GM18951 (cell line): ENCODE results near the gene ZNF483.
"Not testable (repeated sequence)": the region's sequence is repeated elsewhere in the genome, so short reads cannot be mapped to it uniquely, and the experiment has no call there.

Experiments used
- POLR2A ChIP-seq: IDR thresholded peaks from 4 replicates; pipeline ENCODE4 v1.6.1; 2011; ENCODE audit warnings: mild to moderate bottlenecking; ENCODE audit not compliant: insufficient read length, insufficient read depth; ENCODE audit errors: extremely low read depth
- in situ Hi-C: fragments of 300-500 bp; cut with MboI; formaldehyde crosslinking; loops from one replicate; pipeline ENCODE4 v1.12.0; 2022; ENCODE audit warnings: low sequenced_read_pairs, mixed read lengths, inconsistent platforms; ENCODE audit not compliant: unreplicated experiment

Gene ZNF483

DNA sequence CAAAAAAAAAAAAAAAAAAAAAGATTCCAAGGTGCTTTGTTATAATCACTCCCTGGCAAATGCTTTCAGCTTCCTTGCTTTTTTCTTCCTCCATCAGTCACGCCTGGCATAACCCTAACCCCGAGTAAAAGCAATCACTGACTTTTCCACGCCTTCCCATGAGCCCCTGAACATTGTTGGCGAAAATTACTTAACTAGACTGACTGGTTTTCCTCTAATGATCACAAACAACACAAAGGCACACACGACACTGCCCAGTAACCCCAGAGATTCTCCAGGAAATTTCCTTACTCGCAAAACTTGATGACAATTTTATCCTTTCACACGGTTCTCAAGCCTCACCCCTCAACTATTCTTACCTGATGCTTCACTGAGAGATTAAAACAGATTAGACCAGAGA lies 85.9 kb downstream of the ZNF483 start:
- in situ Hi-C loops = no loop called here
- no peak for TF ChIP-seq POLR2A

DNA sequence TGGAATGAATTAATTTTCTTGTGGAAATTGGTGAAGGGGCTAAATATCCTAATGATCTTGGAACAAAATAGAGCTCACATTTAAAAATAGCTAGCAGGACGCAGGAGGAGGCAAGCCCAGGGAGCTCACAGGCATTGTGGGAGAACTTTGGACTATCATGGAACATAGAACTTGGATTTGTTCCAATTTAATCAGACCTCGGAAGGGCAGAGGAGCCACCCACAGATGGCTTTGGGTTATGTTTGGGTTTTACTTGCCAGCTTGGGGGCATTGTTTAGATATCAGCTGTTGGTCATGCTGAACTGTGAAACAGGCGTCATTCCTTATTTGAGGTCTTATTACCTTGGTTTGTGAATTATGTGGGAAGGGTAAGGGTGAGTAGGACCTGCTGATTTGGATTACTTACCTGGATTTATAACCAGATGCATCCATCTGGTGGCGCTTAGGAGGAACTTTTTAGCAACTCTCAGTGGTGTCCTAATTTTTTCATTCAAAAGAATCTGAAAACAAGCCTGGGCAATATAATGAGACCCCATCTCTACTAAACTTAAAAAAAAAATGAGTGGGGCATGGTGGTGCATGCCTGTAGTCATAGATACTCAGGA lies 88.6 kb downstream of the ZNF483 start:
- in situ Hi-C loops = no loop called here
- TF ChIP-seq POLR2A = no peak

DNA sequence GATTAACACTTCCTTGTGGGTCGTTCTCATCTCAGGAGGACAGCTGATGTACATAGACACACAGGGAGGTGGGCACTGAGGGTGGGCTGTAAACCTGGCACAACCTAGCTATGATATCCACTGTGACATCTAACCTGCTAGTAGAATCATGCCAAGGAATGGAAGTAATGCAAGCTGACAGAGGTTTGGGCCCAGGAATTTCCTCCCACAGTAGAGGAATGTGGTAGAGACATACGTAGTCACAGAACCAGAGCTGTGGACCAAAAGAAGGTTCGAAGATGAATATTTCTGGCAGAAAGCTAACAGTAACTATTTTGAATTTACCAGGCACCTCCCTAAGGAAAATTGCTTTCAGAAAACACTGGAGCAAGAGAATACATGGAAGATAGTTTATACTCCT lies 90.9 kb downstream of the ZNF483 start:
- in situ Hi-C loops = no loop called here

DNA sequence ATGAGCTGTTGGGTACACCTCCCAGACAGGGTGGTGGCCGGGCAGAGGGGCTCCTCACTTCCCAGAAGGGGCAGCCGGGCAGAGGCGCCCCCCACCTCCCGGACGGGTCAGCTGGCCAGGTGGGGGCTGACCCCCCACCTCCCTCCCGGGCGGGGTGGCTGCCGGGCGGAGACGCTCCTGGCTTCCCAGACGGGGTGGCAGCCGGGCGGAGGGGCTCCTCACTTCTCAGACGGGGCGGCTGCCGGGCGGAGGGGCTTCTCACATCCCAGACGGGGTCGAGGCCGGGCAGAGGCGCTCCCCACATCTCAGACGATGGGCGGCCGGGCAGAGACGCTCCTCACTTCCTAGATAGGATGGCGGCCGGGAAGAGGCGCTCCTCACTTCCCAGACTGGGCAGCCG lies 92.4 kb downstream of the ZNF483 start:
- in situ Hi-C loops = not testable (repeated sequence)

More for the DNA sequence above, 90.9 kb downstream of the ZNF483 start:
- no peak for TF ChIP-seq POLR2A

DNA sequence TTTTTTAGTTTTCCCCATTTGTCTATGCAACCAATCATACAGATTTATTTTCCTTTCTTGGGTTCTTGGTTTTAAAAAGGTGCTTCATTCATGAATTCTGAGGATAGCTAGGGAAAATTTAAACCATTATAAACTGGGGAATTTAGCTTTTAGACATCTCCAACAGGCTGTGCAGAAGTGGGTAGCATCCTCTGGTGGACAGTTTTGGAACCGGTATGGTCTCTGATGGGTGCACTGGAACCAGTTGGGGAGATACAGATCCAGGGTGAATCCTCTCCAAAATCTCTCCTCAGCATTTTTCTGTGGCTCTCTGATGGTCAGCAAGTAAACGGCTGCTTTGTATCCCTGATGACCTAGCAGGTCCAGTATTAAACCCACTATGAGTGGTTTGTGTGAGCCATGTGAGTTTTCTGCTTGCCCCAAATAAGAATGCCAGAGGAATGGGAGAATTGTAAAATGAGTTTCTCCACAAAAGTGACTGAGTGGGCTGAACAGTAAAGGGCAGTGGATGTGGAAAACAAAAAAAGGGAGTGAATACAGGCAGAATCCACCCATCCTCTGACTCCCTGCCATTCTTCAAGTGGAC lies 97.0 kb downstream of the ZNF483 start:
- no peak for TF ChIP-seq POLR2A
- in situ Hi-C loops = no loop called here

DNA sequence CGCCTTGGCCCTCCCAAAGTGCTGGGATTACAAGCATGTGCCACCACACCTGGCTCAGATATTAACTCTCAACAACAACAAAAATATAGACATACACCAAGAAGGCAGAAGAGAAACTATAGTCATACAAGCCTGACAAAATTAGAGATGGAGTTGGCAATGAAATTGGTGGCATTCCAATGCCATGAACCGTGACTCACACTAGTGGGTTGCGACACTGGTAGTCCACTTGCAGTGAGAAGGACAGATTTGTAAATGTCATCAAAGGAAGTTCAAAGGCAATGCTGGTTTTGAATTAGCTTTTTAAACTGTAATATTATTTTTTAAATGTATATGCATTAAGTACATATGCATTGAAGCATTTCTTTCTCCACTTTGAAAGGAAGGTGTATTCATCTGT lies 97.6 kb downstream of the ZNF483 start:
- in situ Hi-C loops = no loop called here
- no peak for TF ChIP-seq POLR2A
